ENCODE results near the gene KRTAP10-8. TPM values are rescaled to one million over a fixed set of nuclear protein-coding genes. Genes with fewer than 3 reads are reported as not detected.
"Not testable (repeated sequence)": the region's sequence is repeated elsewhere in the genome, so short reads cannot be mapped to it uniquely, and the experiment has no call there.

The KRTAP10-8 gene
- total RNA-seq, 1 experiment from 2014 or later: not detected

GRCh38 chr21:44580231-44580821 lies 31.6 kb upstream of the KRTAP10-8 start, which contains the start of gene KRTAP10-5:
KRTAP10-5 (minus strand) TSS chr21:44580604; CDS start chr21:44580578, 26 bp downstream.
- in situ Hi-C loops (cut with HindIII; ENCODE audit: low pct_unique_long_range_greater_than_20kb, low sequenced_read_pairs); DNase-seq (ENCODE audit: low read depth, low spot score); intact Hi-C loops (cut with micrococcal nuclease; ENCODE audit: unreplicated experiment); H3K9me3 ChIP-seq (ENCODE audit: control insufficient read depth, insufficient read depth, low read depth, low read length); H3K27ac ChIP-seq (ENCODE audit: low read length); H3K27me3 ChIP-seq (ENCODE audit: control insufficient read depth, insufficient read depth, low read length); H3K36me3 ChIP-seq (ENCODE audit: control insufficient read depth, insufficient read depth, low read length); H3K4me1 ChIP-seq (ENCODE audit: control insufficient read depth, insufficient read depth, low read length); BruUV-seq (replicated peaks); POLR2A ChIA-PET: not testable (repeated sequence)
- CTCF ChIA-PET: interaction anchor here (0.7 kb wide), 2 partner anchors 31 to 91 kb away, joined by 3 to 4 read pairs; no protein-coding TSS in a partner anchor
- peak; percentile 74 for ATAC-seq
- TF ChIP-seq CTCF (IDR thresholded peaks at IDR 0.05): 0 out of 2 replicates have a peak, but pooled peaks have one; percentile 14
- H3K4me3 ChIP-seq (ENCODE audit: low read depth in 2 of 2, low read length in 2 of 2): peak within 1 kb of the TSS in 1 of 2 experiments; percentile 24; a peak in 1 of 4 replicates

- POLR2A ChIA-PET: no interaction called here
- intact Hi-C loops (cut with micrococcal nuclease; ENCODE audit: unreplicated experiment): no loop called here
- Histone ChIP-seq H3K27ac (ENCODE audit: low read length) (no peak overlapping the region), H3K36me3 (ENCODE audit: control insufficient read depth, insufficient read depth, low read length) (no peaks in the 10 kb centered on the region), H3K4me1 (ENCODE audit: control insufficient read depth, insufficient read depth, low read length) (peaks cover 4% of the 10 kb centered on the region; the same call in 1 of the 2 replicates), H3K9me3 (ENCODE audit: control insufficient read depth, insufficient read depth, low read depth, low read length) (0 out of 2 replicates have a peak, but pooled peaks cover 7% of the 10 kb centered on the region), H3K27me3 (ENCODE audit: control insufficient read depth, insufficient read depth, low read length) (peaks cover 4% of the 10 kb centered on the region), H3K4me3 (ENCODE audit: low read depth in 2 of 2, low read length in 2 of 2) (no peak overlapping the region)
- CTCF ChIA-PET: no interaction called here
- DNase-seq (ENCODE audit: low read depth, low spot score) (no peak), ATAC-seq (no peak)
- in situ Hi-C loops (cut with HindIII; ENCODE audit: low pct_unique_long_range_greater_than_20kb, low sequenced_read_pairs): no loop called here
- BruUV-seq (replicated peaks): no TSS peak
- TF ChIP-seq TCF7L2 (IDR thresholded peaks at IDR 0.05; ENCODE audit: low read depth, low read length): no peak
- TF ChIP-seq CTCF (IDR thresholded peaks at IDR 0.05): no peak
- TF ChIP-seq, protein P1, sequence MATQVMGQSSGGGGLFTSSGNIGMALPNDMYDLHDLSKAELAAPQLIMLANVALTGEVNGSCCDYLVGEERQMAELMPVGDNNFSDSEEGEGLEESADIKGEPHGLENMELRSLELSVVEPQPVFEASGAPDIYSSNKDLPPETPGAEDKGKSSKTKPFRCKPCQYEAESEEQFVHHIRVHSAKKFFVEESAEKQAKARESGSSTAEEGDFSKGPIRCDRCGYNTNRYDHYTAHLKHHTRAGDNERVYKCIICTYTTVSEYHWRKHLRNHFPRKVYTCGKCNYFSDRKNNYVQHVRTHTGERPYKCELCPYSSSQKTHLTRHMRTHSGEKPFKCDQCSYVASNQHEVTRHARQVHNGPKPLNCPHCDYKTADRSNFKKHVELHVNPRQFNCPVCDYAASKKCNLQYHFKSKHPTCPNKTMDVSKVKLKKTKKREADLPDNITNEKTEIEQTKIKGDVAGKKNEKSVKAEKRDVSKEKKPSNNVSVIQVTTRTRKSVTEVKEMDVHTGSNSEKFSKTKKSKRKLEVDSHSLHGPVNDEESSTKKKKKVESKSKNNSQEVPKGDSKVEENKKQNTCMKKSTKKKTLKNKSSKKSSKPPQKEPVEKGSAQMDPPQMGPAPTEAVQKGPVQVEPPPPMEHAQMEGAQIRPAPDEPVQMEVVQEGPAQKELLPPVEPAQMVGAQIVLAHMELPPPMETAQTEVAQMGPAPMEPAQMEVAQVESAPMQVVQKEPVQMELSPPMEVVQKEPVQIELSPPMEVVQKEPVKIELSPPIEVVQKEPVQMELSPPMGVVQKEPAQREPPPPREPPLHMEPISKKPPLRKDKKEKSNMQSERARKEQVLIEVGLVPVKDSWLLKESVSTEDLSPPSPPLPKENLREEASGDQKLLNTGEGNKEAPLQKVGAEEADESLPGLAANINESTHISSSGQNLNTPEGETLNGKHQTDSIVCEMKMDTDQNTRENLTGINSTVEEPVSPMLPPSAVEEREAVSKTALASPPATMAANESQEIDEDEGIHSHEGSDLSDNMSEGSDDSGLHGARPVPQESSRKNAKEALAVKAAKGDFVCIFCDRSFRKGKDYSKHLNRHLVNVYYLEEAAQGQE (IDR thresholded peaks at IDR 0.05; ENCODE audit: insufficient read depth in 1 of 2, low read depth in 2 of 2, low read length in 1 of 2): no peak
- TF ChIP-seq SIN3A (IDR thresholded peaks at IDR 0.05; ENCODE audit: borderline replicate concordance, insufficient read depth, low read depth, low read length): no peak
- no peak for TF ChIP-seq POLR2AphosphoS5 (IDR thresholded peaks at IDR 0.05; ENCODE audit: low read depth, low read length)
These were observed 30.7 kb upstream of the KRTAP10-8 start for GRCh38 chr21:44581158-44581557.
